ENCODE data around the gene TSPAN1.

Gene TSPAN1

DNA sequence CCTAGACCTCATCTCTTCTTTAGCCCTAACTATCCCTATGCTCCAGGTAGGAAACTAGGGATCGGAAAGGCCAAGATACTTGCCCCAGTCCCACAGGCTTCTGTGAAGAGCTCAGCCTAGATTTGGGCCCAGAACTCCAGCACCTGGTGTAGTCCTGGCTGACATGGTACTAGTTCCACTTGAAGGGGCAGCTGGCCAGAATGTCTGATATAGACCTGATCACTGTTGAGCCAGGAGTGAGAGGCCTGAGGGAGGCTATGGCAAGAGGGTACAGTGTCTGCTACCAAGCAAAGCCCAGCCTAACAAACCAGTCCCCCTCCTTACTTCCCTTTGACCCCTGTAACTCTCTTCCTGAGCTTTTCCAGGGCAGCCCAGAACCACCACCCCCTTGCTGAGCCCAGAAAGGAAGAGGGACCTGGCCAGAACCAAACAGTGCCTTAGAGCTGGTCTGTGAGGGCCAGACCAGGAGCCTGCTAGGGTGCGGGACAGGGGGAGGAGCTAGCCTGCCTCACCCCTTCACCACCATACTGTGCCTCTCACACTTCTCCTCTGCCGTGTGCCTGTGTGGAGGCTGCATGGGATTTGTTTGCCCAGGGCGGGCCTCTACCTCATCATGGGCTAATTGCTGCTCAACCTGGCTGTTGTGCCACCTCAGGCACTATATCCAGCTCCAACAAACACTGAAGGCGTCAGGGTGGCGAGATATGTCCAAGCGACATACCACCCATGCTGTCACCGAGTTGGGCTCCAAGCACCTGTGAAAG is 12.4 kb downstream of the TSPAN1 start:
- no peak for DNase-seq (ENCODE audit: low read depth, low spot score)

GRCh38 chr1:46188295-46189030 is 13.6 kb downstream of the TSPAN1 start:
- DNase-seq (ENCODE audit: low read depth, low spot score), result no peak

- no peak for DNase-seq (ENCODE audit: low read depth, low spot score)
Measured at GRCh38 chr1:46190539-46190938, 15.7 kb downstream of the TSPAN1 start.

GRCh38 chr1:46191033-46191701 is 16.3 kb downstream of the TSPAN1 start:
- DNase-seq (ENCODE audit: low read depth, low spot score), result no peak

DNA sequence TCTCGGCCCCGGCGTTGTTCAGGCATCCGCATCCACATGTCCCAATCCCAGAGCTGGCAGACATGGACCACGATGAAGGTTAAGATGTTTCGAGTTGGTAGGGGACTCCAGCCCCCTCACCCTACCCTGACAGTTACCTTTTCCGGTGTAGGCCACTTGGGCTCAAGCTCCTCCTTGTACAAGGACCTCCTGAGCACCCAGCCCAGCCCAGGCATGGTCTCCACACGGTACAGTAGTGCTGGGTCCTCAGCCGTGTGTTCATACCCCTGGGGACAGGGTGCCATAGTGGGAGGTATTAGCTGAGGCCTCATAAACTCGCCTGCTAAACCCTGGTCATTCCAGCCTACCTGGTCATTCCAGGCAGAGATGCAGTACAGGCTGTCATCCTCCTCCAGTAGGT is 17.3 kb downstream of the TSPAN1 start:
- DNase-seq (ENCODE audit: low read depth, low spot score), result no peak

DNA sequence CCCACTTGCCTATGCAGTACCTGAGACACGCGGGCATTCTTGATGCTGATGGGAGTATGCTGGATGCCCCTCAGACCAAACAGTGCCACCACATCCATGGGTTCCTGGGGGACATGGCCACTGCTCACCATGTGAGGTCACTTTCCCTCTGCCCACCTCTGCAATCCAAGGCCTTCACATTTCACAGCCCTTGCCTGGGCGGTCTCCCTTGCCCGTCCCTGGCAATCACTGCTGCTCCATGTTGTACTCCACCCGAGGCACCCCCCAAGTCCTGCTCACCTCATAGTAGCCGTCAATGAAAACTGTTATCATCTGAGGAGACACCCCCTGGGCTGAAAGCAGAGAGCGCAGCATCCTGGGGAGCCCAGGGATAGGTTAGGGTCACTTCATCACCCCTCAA is 18.4 kb downstream of the TSPAN1 start:
- DNase-seq (ENCODE audit: low read depth, low spot score), result no peak

- no peak for DNase-seq (ENCODE audit: low read depth, low spot score)
Measured at GRCh38 chr1:46193984-46194570, 19.2 kb downstream of the TSPAN1 start.

- no peak for DNase-seq (ENCODE audit: low read depth, low spot score)
Measured at GRCh38 chr1:46194641-46195193, 19.8 kb downstream of the TSPAN1 start.

GRCh38 chr1:46196609-46197008 is 21.7 kb downstream of the TSPAN1 start:
- DNase-seq (ENCODE audit: low read depth, low spot score), result no peak

GRCh38 chr1:46197560-46197963 is 22.7 kb downstream of the TSPAN1 start:
- DNase-seq (ENCODE audit: low read depth, low spot score), result no peak

GRCh38 chr1:46197964-46198811 is 23.3 kb downstream of the TSPAN1 start, which contains the start of gene POMGNT1:
TSS of gene POMGNT1 (minus strand) at chr1:46198434. CDS start at chr1:46197821, 613 bp downstream.
- no peak for DNase-seq (ENCODE audit: low read depth, low spot score)

DNA sequence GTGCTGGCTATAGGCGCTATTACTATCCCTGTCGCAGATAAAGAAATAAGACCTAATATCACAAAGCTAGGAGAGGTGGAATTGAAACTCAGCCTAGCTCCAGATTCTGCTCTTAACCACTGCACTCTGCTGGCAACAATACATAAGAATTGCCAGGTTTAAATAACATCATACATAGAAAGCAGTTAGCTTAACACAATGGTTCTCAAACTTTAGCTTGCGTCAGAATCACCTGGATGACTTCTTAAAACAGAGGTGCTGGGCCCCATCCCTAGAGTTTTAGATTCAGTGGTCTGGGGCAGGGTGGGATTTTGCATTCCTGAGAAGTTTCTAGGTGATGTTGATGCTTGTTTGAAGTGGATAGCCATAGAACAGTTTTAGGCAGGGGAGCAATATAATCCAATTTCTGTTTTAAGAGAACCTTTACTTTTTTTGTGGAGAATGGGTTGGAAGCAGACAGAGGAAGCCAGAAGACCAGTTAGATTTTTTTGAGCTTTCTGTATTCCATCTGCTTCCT is 24.4 kb downstream of the TSPAN1 start:
- no peak for DNase-seq (ENCODE audit: low read depth, low spot score)

DNA sequence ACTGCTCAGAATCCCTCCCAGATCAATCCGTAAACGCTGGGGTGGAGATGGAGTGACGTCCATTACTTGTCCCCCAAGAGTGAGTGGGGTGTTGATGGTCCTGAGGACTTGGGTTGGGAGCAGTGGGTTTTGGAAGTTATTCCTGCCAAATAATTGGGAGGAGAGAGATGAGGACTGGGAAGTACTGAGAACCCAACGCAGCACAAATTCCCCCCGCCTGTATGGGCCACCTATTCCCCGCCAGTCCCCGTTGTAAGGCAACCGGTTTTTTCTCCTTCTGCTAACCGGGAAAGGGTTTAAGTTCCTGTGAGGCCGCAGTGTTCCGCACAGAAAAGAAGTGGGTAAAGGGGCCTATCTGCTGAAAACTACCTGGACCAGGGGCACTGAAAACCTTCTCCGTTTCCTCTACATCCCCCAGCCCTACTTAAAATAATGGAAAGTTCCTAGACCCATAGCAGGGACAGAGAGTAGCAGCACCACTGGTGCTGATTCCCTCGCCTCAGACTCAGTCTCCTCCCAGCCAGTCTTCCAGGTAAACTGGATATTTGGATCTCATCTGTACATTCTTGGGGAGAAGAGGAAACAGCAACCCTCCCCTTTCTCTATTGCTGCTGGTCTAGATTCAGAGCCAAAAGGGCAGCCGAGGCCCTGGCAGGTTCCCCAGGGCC is 29.0 kb downstream of the TSPAN1 start:
- DNase-seq (ENCODE audit: low read depth, low spot score), result no peak

- no peak for DNase-seq (ENCODE audit: low read depth, low spot score)
Measured at GRCh38 chr1:46204406-46204742, 29.5 kb downstream of the TSPAN1 start.

- no peak for DNase-seq (ENCODE audit: low read depth, low spot score)
Measured at GRCh38 chr1:46205141-46205540, 30.3 kb downstream of the TSPAN1 start.

DNA sequence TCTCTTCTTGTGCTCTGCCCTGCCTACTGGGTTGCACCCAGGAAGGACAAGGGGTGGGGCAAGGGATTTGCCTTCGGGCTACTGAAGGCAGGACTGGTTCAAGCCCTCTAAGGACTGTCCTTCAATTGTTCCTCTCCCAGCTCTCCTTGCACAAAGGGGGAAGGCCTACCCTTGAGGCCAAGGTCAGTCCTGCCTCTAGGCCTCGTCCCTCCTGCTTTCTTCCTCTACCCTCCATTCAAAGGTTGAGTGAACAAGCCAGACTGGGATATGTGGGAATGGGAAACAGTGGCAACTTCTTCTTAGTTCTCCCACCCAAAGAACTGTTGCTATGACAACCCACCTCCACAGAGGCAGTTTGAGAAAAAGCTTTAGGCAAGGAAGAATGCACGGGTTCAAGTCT is 30.9 kb downstream of the TSPAN1 start:
- DNase-seq (ENCODE audit: low read depth, low spot score), result no peak

DNA sequence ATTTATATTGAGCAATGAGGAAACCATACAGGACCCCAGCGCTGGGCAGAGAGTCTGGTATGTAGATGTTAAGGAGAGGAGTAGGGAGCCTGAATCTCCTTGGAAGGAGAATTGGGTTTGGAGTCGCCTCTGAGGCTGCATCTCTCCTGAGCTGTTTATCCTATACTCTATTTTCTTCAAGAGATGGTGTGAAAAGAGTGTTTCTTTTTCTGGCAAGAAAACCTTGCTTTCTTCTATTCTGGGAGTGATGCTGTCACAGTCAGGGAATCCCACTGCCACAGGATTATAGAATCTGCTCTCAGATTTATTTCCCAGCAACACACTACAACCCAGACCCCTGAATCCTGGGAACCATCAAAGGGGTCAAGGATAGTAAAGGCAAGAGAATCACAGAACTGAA is 31.5 kb downstream of the TSPAN1 start:
- no peak for DNase-seq (ENCODE audit: low read depth, low spot score)

DNA sequence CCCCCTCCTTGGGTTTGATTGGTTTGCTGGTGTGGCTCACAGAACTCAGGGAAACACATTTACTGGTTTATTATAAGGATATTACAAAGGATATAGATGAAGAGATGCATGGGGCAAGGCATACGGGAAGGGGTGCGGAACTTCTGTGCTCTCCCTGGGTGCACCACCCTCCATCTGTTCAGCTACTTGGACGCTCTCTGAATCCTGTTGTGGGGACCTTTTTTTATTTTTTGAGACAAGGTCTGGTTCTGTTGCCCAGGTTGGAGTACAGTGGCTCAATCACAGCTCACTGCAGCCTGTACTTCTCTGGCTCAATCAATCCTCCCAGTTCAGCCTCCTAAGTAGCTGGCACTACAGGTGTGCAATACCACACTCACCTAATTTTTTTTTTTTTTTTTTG is 35.7 kb downstream of the TSPAN1 start:
- no peak for DNase-seq (ENCODE audit: low read depth, low spot score)

GRCh38 chr1:46211051-46211450 is 36.2 kb downstream of the TSPAN1 start:
- no peak for DNase-seq (ENCODE audit: low read depth, low spot score)

GRCh38 chr1:46215504-46215903 is 40.6 kb downstream of the TSPAN1 start:
- DNase-seq (ENCODE audit: low read depth, low spot score), result no peak

All from brain pericyte (primary cell).